ENCODE results near the gene DCTN4.
A peak's percentile ranks its signal among the peaks of the same experiment; 100 is the strongest.

Gene DCTN4
- 59.0 to 133 (median 88.7) reads per million in 17 experiments for total RNA-seq

GRCh38 chr5:150758531-150759333 lies at the start of gene DCTN4:
TSS of gene DCTN4 (minus strand) at chr5:150759017. CDS start at chr5:150758993, 24 bp downstream.
- DNase-seq = peak; percentile 98 to 99 (median 99)

- no peak for DNase-seq
Observed at GRCh38 chr5:150804388-150804787, 45.6 kb upstream of the DCTN4 start.

- DNase-seq = peak; percentile 43 to 76 (median 64)
Observed at GRCh38 chr5:150801117-150801927, 42.5 kb upstream of the DCTN4 start.

GRCh38 chr5:150797384-150797783 lies 38.6 kb upstream of the DCTN4 start:
- no peak for DNase-seq

GRCh38 chr5:150794927-150795326 lies 36.1 kb upstream of the DCTN4 start:
- DNase-seq = no peak

DNA sequence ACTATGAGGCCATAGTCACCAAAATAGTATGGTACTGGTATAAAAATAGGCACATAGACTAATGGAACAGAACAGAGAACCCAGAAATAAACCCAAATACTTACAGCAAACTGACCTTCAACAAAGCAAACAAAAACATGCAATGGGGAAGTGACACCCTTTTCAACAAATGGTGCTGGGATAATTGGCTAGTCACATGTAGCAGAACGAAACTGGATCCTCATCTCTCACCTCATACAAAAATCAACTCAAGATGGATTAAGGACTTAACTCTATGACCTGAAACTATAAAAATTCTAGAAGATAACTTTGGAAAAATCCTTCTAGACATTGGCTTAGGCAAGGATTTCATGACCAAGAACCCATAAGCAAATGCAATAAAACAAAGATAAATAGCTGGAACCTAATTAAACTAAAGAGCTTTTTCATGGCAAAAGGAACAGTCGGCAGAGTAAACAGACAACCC lies 34.6 kb upstream of the DCTN4 start:
- peak in 3 of 4 experiments; percentile 30 to 46 (median 39) for DNase-seq

DNA sequence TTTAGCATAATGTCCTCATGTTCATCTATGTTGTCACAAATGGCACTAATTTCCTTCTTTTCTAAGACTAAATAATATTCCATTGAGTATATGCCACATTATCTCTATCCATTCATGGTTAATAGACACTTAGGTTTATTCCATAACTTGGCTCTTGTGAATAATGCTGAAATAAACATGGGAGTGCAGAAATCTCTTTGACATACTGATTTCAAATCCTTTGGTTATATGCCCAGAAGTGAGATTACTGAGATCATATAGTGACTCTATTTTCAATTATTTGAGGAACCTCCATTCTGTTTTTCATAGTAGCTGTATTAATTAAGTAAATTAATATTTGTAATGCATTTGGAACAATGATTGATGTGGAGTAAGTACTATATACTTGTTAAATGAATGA lies 32.7 kb upstream of the DCTN4 start:
- DNase-seq = no peak

DNA sequence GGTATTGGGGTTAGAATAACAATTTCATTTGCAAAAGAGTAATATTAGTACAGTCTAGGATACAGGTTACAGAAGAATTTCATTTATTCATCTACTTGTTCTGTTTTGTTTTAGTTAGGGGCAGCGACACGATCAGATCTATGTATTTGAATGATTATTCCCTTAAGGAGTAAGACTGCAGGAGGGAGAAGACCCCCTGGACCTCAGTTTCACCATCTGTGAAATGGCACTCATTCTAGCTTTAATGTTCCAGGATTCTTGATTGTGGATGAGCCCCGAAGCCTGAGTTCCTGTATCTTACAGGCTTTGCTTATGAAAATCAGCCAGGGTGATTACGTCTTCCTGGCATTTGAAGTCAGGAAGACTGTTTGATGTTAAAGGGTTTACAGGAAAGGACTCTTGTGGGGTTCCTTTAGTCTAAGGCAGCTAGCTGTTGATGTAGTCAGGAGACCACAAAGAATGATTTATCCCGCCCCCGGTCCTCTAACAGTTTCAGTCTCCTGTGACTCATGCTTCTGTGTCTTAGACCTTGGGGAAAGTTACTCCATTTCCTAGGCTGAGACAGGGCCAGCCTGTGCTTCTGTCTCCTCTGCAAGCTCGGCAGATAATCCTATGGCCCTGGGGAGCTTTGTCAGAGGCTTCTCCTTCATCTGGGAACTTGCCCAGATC lies 31.3 kb upstream of the DCTN4 start:
- DNase-seq = peak; percentile 89 to 97 (median 93)

DNA sequence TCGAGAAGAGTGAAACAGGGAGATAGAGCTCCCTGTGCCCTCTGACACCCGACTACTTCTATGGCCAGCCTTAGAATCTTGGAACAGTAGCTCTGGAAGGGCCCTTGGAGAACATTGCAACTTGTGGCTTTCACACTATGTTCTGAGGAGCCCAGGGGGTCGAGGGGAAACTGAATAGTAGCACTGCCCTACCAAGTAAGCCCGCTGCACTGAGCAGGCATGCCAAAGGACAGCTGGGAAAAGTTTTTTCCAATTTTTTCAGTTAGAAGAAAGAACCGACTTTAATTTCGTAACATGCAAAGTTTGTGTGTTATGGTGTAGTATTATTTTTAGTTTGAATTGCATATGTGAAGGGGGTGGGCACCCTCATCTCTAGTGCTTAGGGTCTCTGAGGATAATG lies 30.6 kb upstream of the DCTN4 start:
- no peak for DNase-seq

- no peak for DNase-seq
Observed at GRCh38 chr5:150788977-150789376, 30.2 kb upstream of the DCTN4 start.

DNA sequence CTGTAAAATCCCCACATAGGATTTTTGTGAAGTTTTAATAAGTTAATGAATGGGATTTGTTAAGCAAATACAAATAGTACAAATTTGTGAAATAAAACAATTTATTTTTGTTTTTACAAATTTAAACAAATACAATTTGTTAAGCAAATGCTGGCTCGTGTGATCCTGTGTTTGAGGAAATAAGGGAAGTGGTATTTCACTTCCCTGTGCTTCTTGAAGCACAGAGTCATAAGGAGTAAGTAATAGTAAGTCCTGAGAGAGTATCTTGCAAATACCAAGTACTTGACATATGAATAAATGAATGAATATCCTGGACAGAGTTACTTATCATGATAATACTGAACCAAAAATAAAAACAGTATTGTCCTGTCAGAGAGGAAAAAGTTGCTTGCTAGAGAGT lies 28.8 kb upstream of the DCTN4 start:
- DNase-seq = peak in 3 of 4 experiments; percentile 45 to 79 (median 78)

DNA sequence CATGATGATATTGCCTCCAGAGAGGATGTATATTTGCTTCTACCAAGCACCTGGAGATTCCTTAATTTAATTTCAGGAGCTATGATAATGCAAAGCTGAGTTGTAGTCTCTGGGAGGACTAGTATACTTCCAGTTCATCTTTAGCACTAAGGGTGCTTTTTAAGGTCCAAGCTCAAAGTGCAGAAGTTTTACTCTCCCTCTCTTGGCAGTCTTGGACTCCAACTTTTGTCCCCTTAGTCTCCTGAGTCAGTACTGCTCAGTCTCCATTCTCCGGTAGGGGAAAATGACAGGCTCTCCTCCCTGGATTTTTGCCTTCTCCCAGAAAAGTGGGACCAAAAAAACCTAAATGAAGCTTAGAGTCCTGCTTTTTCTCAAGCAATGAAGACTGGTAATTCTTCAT lies 28.1 kb upstream of the DCTN4 start:
- no peak for DNase-seq

DNA sequence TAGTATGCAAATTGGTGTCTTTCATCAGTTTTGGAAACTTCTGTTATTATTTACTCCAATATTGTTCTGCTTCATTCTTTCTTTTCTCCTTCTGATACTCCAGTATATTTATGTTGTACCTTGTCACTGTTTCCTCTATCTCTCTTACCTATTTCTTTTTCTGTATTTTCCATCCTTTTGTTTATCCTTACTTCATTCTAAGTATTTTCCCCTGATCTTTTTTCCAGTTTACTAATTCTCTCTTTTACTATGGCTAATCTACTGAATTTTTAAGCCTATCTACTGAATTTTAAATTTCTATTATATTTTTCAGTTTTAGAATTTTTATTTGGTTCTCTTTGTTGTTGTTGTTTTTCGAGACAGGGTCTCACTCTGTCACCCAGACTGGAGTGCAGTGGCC lies 27.1 kb upstream of the DCTN4 start:
- DNase-seq = no peak

- DNase-seq = peak; percentile 69 to 83 (median 76)
Observed at GRCh38 chr5:150783422-150783928, 24.7 kb upstream of the DCTN4 start.

DNA sequence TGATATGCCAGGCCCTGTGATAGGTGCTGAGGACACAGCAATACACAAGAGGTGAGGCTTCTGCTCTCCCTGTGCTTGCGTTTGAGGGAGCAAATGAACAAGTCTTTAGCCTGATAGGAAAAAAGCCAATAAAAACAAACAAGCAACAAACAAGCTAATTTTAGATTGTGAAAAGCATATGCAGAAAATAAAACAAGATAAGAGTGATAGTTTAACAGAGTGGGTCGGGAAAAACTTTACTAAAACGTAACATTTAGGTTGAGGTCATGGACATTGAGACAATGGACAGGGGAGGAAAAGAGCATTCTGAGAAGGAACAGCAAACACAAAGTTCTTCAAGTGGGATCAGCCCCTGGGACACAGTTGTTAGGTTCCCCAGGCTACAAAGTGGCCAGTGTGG lies 24.0 kb upstream of the DCTN4 start:
- DNase-seq = no peak

DNA sequence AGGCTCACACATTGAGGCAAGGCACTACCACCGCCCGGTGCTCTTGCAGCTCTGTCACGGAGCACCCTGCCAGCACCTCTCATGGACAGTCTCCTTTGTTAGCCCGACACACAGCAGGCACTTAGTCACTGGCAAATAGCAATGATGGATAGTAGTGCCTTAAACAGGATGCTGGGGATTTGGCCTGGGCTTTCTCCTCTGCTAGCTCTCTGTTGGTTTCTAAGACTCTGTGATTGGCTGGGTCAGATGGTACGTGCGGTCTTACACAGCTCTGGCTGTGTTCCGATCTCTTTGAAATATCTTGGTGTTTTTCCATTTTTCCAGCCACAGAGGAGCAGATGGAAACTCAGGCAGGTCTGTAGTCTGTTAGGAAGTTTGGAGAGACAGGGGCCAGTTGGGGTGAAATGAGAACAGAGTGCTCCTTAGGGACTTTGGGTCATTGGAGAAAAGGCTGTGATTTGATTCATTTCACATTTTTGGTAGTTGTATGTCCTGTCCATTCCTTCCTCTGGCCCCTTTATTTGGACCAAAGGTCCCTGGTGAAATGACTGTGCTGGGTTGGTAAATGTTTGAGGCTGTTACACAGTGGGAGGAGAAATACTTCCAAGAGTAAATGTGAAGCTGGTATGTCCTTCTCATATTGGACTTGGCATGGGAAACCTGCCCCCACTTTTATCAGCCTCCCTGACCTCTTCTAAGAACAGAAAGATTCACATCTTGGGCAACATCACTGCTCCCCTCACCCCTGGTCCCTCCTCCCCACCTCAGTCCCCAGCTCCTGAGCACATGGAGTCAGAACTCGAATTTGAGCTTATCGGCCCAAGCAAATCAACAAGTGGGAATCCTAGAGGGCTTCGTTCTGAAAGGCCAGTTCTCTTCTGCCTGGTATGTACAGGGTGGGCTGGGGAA lies 23.1 kb upstream of the DCTN4 start:
- peak in 1 of 4 experiments; percentile 14 for DNase-seq

- peak; percentile 56 to 84 (median 65) for DNase-seq
Observed at GRCh38 chr5:150780816-150781221, 22.0 kb upstream of the DCTN4 start.

DNA sequence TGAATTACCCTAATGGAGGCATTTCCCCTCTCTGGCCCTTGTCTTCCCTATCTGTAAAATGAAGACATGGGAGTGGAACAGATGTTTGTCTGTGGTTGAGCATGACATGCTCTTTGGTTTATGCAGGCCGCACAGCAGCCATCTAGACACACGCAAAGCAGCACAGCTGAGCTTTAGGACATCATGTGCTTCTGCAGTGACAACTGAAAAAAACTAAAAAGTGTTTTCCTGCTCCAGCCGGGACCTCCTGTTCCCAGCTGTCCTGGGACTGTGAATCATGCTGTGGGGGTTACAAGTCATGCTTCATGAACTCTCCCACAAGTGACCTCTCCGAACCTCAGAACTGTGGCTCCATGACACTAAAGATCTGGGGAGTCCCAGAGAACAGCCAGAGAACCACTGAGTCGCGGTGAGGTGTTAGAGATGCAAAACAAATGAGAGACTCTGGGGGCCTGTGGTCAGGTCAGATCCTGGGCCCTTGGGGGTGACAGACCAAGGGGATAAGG lies 21.4 kb upstream of the DCTN4 start:
- DNase-seq = peak; percentile 86 to 94 (median 88)

GRCh38 chr5:150779397-150780186 lies 20.8 kb upstream of the DCTN4 start:
- peak in 3 of 4 experiments; percentile 17 to 44 (median 25) for DNase-seq

Measured in suppressor macrophage (primary cell).